Measurements from ENCODE around the gene SMTNL2.

DNA sequence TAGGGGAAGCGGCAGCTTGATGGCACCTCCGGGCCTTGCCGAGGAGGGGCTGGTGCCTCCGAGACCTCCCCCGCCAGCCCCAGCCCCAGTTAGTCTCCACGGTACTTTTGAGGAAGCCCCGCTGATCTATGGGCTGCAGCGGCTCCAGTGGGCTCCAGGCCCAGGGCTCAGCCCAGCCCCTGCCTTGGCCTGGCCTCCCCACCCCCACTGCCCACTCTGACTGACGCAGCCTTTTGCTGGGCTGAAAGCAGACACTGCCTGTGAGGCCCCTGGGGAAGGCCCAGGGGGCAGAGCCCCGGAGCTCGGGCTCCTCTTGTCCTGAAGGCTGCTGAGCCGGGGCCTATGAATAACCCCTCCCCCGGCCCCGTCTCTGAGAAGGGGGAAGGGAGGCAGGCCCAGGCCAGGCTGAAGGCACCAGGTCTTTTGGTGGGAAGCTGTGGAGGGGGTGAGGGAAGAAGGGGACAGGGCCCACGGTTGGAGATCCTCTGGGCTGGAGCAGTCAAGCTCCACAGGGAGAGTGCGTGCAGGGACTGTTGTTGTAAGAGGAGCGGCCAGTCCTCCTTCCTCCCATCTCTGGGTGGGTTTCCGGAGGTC is 7.5 kb upstream of the SMTNL2 start:
- TF ChIP-seq, protein P1, sequence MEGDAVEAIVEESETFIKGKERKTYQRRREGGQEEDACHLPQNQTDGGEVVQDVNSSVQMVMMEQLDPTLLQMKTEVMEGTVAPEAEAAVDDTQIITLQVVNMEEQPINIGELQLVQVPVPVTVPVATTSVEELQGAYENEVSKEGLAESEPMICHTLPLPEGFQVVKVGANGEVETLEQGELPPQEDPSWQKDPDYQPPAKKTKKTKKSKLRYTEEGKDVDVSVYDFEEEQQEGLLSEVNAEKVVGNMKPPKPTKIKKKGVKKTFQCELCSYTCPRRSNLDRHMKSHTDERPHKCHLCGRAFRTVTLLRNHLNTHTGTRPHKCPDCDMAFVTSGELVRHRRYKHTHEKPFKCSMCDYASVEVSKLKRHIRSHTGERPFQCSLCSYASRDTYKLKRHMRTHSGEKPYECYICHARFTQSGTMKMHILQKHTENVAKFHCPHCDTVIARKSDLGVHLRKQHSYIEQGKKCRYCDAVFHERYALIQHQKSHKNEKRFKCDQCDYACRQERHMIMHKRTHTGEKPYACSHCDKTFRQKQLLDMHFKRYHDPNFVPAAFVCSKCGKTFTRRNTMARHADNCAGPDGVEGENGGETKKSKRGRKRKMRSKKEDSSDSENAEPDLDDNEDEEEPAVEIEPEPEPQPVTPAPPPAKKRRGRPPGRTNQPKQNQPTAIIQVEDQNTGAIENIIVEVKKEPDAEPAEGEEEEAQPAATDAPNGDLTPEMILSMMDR (IDR thresholded peaks at IDR 0.05; ENCODE audit: low read length): no peak
- no peak for TF ChIP-seq EZH2 (IDR thresholded peaks at IDR 0.05; ENCODE audit: borderline replicate concordance, low read length)

All from OCI-LY1 (cell line).